Epidermal melanocyte (primary cell): ENCODE data around the gene SPATA18.
"Not testable (repeated sequence)": the region's sequence is repeated elsewhere in the genome, so short reads cannot be mapped to it uniquely, and the experiment has no call there.

Experiments used
- DNase-seq: peaks from one replicate; pipeline ENCODE4 v3.0.0; 2011; ENCODE audit warnings: low spot score; ENCODE audit not compliant: insufficient read length

Gene SPATA18

DNA sequence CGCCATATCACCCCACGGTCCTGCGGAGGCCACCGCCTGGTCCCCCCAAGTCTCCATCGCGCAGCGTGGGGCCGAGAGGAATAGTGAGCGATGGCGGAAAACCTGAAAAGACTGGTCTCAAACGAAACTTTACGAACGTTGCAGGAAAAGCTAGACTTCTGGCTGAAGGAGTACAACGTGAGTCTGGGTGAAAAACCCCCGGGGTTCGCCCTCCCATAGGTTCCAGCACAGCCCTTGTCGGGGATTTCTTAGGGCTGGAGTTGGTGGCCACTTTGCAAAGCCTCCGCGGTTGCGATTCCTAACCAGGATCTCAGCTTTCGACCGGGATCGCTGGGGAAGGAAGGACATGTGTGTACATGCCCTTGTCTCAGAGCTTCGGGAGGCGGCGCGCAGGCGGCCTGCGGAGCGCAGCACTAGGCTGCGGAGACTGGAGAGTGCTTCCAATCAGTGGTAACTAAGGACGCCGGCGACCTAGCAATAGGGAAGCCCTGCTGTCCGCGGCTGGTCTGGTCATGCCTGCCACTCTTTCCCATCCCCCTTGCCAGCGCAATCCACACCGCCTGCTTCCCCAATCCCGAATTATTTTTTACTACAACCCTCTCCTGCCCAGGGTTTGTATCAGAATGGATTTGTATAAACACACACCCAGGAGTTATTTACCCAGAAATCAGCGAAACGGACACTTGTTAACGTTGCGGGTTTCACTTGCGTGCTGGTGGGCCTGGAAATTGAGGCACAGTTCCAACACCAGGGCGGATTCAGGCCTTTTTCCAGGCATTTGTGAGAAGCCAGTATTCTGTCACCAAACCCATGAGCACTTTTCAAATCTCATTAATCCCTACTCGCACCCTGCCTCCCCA is 741 bp downstream of the SPATA18 start:
- DNase-seq = peak; percentile 85

DNA sequence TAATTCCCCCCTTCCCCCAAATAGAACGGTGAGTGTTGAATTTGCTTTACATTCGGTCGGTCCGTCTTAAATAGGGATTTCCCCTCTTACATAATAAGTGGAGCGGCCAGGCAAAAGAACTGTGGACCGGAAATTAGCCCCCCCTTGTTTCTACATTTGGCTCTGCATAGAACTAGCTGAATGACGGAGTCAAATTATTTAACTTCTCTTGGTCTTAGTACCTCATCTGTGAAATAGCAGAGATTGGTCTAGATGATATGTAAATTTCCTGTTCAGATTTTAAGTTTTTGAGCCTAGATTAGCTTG is 1.3 kb downstream of the SPATA18 start:
- DNase-seq = no peak

DNA sequence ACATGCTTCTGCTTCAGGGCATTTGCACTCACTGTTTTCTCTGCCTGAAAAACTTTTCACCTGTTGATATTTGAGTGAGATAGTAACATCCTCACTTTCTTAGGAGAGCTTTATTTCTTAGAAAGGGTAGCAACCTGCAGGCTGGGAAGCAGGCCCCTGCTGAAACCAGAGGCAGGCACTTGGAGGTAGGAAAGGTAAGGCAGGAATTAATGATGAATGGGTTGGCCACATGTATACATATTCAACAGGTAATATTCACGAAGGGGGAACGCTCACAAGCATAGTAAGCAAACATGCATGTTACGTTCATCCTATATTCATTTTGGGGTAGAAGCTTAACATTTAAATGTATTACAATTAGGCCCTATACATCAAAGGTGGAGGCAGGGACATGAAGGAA is 3.1 kb downstream of the SPATA18 start:
- DNase-seq = no peak

DNA sequence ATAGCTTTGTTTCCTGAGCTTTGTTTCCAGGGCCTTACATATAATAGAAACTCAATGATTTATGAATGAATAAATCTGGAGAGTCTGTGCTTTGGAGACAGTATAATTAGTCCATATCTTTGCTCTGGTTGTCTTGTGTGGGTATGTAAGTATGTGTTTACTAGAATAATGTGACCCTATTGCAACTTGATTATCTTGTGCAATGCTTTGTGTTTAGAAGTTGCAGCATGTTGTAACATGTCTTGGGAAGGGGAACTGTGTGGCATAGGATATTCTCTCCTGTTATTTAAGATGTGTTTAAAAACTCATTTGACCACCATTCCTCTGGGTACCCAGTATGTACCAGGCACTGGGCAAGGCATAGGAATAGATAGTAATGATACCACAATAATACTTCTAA is 6.1 kb downstream of the SPATA18 start:
- DNase-seq = no peak

DNA sequence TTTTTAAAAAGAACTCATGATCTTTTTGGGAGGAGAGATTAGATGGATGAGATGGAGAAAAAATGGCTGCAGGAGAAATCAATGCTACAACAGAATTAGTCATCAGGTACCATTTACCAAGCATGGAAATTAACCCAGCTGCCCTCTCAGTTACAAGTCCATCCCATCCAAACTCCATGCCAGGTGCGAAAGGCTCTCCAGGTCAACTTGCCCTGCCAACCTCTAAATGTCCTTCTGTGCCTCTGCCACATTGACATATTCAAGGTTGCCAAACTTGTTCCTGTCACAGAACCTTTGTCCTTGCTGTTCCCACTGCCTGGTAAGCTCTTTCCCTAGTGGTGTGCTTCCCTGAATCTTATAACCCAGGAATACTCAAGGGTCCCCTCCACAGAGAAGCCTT is 7.2 kb downstream of the SPATA18 start:
- no peak for DNase-seq

DNA sequence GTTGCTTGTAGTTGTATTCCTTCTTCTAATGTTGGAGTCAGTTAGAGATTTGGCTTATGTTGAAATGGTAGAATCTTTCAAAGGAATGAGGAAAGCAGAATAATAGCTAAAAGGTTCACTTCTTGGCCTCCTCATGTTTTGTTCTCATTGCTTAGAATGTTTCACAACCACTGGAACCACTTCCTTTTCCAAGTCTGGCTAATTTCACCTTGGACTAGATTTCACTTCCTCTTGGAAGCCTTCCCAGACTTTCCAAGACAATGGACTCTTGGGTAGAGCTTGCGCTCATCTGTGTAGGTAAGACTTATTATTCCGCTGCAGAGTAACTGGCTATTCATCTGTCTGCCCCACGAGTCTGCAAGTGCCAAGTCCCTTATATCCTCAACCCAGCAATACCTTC is 8.3 kb downstream of the SPATA18 start:
- no peak for DNase-seq

DNA sequence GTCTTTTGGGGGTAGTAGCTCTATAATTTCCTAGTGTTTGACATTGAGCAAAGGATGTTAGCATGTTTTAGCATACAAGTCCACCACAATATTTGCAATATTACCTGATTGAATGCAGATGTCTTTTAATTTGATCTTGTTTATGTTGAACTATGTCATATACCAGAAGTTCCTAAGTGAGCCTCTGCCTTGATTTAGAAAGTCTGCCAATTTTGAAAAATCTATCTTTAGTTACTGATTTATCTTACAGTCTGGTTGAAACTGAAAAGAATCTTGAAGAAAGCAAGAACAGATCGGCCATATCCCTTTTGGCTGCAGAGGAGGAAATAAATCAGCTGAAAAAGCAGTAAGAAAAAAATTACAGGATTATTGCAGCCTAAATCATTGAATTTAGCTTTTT is 18.5 kb downstream of the SPATA18 start:
- DNase-seq = no peak

DNA sequence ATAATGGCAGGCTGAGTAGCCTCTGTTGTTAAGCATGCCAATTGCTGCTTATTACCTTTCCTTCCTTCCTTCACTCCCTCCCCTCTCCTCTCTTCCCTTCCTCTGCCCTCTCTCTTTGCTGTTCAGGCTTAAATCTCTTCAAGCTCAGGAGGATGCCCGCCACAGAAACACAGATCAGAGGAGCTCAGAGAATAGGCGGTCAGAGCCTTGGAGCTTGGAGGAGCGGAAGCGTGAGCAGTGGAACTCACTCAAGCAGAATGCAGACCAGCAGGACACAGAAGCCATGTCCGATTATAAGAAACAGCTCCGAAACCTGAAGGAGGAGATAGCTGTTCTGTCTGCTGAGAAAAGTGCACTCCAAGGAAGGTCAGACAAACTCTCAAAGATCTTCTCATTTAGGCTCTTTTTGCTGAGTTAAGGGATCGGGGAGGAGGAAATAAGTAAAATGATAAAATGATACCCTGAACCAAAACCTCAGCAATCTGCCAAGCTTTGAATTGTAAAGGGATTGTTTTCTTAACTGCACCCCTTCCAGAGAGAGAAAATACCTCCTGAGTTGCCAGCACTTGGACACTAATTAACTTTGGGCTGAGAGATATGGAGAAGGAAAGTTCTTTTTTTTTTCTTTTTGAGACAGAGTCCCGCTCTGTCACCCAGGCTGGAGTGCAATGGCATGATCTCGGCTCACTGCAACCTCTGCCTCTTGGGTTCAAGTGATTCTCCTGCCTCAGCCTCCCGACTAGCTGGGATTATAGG is 20.9 kb downstream of the SPATA18 start:
- DNase-seq = no peak

DNA sequence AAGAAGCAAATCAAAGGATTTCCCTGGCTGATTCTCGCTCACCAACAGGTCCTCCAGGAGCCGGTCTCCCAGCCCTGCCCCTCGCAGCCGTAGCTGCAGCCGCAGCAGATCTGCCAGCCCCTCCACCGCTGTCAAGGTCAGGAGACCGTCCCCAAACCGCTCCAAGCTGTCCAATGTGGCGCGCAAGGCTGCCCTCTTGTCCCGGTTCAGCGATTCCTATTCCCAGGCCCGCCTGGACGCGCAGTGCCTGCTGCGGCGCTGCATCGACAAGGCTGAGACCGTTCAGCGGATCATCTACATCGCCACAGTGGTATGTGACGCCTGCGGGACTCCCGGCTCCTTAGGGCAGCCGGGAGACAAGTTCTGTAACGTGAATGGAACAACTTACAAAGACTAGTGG is 25.6 kb downstream of the SPATA18 start:
- no peak for DNase-seq

DNA sequence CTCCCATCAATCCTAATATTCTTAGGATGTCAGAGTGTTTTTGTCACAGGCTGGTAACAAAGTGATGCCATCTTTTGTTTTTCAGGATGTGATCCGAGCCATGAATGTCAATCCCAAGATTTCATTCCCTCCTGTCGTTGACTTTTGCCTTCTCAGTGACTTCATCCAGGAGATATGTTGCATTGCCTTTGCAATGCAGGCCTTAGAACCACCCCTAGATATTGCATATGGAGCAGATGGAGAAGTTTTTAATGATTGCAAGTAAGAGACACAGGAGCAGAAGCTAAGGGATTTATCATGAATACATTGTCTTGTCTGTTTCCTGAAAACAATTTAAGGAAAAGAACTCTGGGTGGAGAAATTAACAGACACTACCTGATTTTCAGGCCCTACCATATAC is 28.6 kb downstream of the SPATA18 start:
- no peak for DNase-seq

DNA sequence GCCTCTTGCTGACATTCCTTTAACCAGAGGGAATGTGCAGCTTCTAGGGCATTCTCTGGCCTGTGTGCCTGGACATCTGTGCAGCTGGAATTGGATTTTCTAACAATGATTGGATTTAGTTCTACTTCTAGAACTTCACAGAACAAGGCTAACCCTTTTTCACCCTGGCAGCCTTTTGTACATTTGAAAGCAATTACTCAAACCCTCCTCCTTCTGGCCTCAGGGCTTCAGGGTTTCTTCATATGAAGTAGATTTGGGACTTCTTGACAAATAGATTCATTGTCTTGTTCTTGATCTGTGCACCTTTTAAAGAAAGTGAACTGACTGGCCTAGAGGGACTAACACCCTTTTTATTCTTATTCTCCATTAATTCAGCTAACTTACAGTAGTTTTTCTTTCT is 30.1 kb downstream of the SPATA18 start:
- no peak for DNase-seq

DNA sequence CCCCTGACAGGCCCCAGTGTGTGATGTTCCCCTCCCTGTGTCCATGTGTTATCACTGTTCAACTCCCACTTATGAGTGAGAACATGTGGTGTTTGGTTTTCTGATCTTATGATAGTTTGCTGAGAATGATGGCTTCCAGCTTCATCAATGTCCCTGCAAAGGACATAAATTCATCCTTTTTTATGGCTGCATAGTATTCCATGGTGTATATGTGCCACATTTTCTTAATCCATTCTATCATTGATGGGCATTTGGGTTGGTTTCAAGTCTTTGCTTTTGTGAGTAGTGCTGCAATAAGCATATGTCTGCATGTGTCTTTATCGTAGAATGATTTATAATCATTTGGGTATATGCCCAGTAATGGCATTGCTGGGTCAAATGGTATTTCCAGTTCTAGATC is 35.3 kb downstream of the SPATA18 start:
- DNase-seq = not testable (repeated sequence)

DNA sequence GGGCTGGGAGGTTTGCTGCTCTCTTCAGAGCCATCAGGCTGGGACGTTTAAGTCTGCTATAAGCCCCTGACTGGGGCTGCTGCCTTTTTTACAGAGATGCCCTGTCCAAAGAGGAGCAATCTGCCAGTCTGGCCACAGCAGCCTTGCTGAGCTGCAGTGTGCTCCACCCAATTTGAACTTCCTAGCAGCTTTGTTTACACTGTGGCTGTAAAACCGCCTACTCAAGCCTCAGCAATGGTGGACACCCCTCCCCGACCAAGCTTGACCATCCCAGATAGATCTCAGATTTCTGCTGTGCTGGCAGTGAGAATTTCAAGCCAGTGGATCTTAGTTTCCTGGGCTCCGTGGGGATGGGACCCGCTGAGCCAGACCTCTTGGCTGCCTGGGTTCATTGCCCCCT is 40.7 kb downstream of the SPATA18 start:
- no peak for DNase-seq

DNA sequence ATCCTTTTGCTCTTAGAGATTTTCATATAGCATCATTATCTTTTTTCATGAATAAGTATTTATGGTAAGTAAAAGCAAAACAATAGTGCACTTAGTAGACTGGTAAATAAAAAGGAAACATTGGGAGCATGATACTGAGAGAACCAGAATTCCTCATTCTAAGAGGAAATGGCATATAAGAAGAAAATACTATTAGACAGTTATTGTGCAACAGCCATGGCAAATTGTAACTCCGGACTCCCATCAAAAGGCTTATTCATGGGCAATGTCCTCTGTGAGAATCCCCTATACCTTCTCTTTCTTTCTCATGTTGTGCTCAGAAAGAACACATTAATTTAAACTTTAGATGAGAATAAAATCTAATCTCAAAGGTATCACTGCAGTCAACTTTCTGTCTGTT is 42.4 kb downstream of the SPATA18 start:
- DNase-seq = peak; percentile 36

DNA sequence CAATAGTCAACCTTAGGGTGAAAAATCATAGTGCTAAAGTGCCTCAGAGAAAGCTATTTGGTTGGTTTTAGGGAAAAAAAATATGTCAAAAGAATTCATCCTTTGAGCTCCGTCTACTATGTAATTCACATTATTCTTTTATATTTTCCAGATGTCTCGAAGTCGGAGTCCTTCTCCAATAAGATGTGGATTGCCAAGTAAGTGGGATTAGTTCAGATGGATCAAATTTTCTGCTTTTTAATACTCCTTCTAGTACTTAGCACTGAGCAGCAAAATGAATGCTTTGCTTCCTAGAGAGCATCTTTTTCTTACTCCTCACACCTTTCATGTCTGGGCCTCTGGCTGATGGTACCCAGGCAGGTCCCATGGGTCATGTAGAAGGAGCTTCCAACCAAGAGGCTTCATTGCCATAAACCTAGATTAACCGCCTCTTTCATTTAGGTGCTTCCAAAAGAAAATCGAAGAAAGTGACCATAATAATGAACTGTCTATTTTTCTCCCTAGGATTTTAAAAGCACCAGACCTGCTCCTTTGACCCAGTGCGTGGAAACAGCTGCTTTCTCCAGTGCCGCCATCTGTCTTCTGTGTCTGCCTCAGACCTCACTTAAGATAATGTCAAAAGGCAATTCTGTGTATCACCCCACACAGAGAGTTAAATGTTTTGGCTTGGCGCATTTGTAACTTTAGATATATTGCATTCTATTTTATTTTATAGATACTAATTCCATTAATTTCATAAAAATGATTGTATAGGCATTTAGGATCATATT is 43.5 kb downstream of the SPATA18 start:
- no peak for DNase-seq

DNA sequence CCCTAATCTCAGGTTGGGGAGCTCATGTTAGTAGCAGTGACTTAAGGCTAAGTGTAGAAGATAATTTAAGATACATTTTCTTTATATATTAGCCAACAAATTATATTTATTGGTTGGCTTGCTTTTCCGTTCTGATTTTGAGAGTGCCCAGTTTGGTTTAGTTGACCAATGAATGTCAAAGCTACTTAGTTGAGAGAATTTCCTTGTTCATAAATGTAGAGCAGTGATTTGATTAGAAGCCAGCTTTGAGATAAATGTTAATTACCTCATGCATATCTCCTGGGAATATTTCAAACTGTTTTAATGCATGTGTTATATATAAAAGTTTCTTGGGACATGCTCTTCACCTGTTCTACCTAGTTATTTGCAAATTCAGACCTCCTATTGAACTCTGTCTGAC is 44.3 kb downstream of the SPATA18 start:
- no peak for DNase-seq

DNA sequence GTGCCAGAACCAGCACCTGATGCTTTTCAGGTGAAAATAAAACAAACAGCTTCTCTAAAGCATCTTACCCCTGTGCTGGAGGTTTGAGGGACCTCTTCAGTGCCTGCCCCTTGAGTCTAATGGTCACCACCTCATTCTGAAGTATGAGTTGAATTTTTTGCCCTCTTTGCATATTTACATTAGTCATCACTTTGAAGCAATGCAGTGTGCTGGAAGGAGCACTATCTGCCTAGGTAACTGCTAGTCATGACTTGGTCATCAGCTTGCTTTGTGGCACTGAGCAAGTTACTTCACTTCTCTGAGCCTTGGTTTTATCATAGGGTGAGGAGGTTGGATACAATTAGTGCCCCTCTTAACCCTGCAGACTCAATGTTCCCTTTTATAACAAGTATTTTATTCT is 44.9 kb downstream of the SPATA18 start:
- no peak for DNase-seq

DNA sequence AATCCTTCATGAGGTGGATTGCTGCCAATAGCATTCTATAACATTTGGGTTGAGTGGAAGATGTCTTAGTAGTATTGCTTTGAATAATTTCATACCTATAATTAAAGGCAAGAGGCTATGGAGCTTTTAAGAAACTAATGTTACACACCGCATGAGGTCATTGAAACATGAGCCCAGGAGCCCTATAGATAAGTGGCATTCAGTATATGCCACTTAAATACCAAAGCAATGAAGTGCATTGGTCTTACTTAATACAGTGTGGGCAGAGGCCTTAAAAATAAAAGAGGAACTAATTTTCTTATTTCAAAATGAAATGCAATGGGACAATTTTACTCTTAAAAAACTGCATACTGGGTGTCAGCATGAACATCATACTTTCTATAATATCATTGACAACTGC is 47.5 kb downstream of the SPATA18 start:
- no peak for DNase-seq

DNA sequence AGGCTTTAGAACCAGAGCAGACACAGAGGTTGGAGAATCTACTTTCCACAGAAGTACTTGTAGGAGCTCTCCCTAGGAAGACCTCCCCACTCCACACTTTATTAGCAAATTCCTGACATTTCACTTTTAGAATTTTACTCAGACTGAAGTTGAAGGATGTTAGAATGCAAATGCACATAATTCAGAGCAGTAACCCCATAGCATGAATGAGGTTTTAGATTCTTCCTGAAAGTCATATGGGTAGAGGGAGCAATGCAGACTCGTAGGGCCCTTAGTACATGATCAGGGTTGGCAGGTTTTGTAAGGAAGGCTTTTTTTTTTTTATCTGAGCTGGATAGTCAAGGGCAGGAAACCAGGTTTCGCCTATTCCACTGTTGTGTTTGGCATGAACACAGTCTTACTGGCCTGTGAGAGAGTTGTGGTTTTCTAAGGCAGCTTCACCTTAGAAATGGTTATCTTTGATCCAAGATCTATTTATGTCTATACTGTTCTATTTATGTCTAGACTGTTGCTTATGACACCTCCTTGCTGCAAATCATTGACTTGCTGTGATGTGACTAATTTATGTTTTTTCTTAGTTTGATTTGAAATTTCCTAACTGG is 48.9 kb downstream of the SPATA18 start:
- DNase-seq = no peak

DNA sequence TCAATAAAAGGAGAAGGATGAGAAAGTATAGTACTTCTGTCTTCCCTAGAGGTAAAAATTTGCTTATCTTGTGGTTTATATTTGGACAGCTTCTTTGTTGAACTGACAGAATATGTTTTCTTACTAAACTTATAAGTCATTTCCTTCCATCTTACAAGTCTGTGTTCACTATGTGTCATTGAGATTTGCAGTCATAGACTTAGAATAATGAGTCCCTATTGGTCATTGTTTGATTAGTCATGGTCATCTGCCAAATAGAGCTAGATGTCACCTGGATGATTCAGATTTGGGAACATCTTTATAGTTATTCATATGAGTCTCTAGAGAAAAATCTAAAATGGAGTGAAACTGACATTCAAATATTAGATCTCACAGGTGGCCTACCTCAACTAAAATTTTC is 51.5 kb downstream of the SPATA18 start:
- DNase-seq = no peak

DNA sequence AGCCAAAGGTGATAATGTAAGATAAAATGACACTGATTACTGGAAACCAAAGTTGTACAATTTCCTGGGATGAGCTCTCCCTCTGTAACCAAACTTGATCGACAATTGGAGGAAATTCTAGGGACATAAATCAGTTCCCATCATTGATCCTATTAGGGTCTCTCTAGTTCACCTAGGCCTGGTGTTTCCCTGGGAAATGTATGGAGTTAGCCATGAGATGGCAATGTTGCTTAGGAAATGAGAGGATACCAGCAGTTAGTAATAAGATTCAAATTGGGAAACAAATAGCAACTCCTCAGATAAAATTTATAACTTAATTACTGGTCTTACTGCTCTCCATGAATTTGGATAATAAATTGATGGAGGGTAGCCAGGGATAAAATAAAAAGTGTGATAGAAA is 52.2 kb downstream of the SPATA18 start:
- no peak for DNase-seq

DNA sequence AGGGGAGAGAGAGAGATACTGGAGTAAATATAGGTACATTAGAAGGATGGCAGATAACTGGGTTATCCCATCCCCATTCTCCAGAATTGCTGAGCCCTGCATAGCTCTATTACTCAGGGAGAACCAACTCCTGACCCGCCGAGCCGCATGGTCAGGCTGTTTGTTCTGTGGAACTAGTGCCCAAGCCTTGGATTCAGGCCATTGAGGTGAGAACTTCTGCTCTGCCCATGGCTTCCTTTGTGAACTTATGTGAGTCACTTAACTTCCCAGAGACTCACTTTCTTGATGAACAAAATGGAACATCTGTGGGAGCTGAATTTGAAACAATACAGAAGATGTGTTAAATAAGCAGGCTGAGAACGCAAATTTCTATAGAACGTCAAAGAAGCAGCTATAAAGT is 54.2 kb downstream of the SPATA18 start:
- no peak for DNase-seq
